ENCODE measurements around the gene SGSM1. TPM values are rescaled to one million over a fixed set of nuclear protein-coding genes. Genes with fewer than 3 reads are reported as not detected.

The SGSM1 gene
- total RNA-seq, 4 donors from 2014 or later, result 0.88 to 4.9 (median 3.0) TPM

GRCh38 chr22:24855794-24856193 is 49.8 kb downstream of the SGSM1 start:
- H3K4me3 ChIP-seq, result no peak overlapping the region
- no peaks in the 10 kb centered on the region for H3K27me3 ChIP-seq
- no peaks in the 10 kb centered on the region for H3K36me3 ChIP-seq
- H3K4me1 ChIP-seq, result no peaks in the 10 kb centered on the region
- no peak for DNase-seq
- no peak overlapping the region for H3K27ac ChIP-seq
- H3K9me3 ChIP-seq, result no peaks in the 10 kb centered on the region
- intact Hi-C loops (cut with DNase I; ENCODE audit: low total_unique reads), result no loop called here
- TF ChIP-seq CTCF (IDR thresholded peaks at IDR 0.05), result no peak
- no peak for TF ChIP-seq POLR2A (IDR thresholded peaks at IDR 0.05)

- H3K27ac ChIP-seq, result no peak overlapping the region
- TF ChIP-seq POLR2A (IDR thresholded peaks at IDR 0.05), result no peak
- TF ChIP-seq CTCF (IDR thresholded peaks at IDR 0.05), result no peak
- H3K4me1 ChIP-seq, result no peaks in the 10 kb centered on the region
- DNase-seq, result no peak
- no peak overlapping the region for H3K4me3 ChIP-seq
- intact Hi-C loops (cut with DNase I; ENCODE audit: low total_unique reads), result no loop called here
- no peaks in the 10 kb centered on the region for H3K9me3 ChIP-seq
- H3K36me3 ChIP-seq, result no peaks in the 10 kb centered on the region
- no peaks in the 10 kb centered on the region for H3K27me3 ChIP-seq
Observed at GRCh38 chr22:24857576-24857975, 51.6 kb downstream of the SGSM1 start.

- Histone ChIP-seq H3K27ac (no peak overlapping the region), H3K27me3 (no peaks in the 10 kb centered on the region), H3K36me3 (no peaks in the 10 kb centered on the region), H3K4me3 (no peak overlapping the region), H3K9me3 (no peaks in the 10 kb centered on the region), H3K4me1 (no peaks in the 10 kb centered on the region)
- intact Hi-C loops (cut with DNase I; ENCODE audit: low total_unique reads), result no loop called here
- no peak for TF ChIP-seq CTCF (IDR thresholded peaks at IDR 0.05)
- no peak for TF ChIP-seq POLR2A (IDR thresholded peaks at IDR 0.05)
- DNase-seq, result no peak
Observed at GRCh38 chr22:24859587-24859986, 53.6 kb downstream of the SGSM1 start.

GRCh38 chr22:24865508-24865907 is 59.5 kb downstream of the SGSM1 start:
- no peaks in the 10 kb centered on the region for H3K36me3 ChIP-seq
- no peak overlapping the region for H3K4me3 ChIP-seq
- no peak overlapping the region for H3K27ac ChIP-seq
- H3K27me3 ChIP-seq, result no peaks in the 10 kb centered on the region
- no peaks in the 10 kb centered on the region for H3K4me1 ChIP-seq
- TF ChIP-seq CTCF (IDR thresholded peaks at IDR 0.05) (no peak), POLR2A (IDR thresholded peaks at IDR 0.05) (no peak)
- no peak for DNase-seq
- intact Hi-C loops (cut with DNase I; ENCODE audit: low total_unique reads), result no loop called here
- no peaks in the 10 kb centered on the region for H3K9me3 ChIP-seq

- H3K4me3 ChIP-seq, result no peak overlapping the region
- H3K27me3 ChIP-seq, result no peaks in the 10 kb centered on the region
- H3K27ac ChIP-seq, result no peak overlapping the region
- intact Hi-C loops (cut with DNase I; ENCODE audit: low total_unique reads), result no loop called here
- TF ChIP-seq CTCF (IDR thresholded peaks at IDR 0.05) (no peak), POLR2A (IDR thresholded peaks at IDR 0.05) (no peak)
- no peaks in the 10 kb centered on the region for H3K36me3 ChIP-seq
- no peaks in the 10 kb centered on the region for H3K9me3 ChIP-seq
- no peaks in the 10 kb centered on the region for H3K4me1 ChIP-seq
- no peak for DNase-seq
Observed at GRCh38 chr22:24867323-24868022, 61.5 kb downstream of the SGSM1 start.
